KG1 (cell line): ENCODE results near the gene PRR23B.
"Not testable (repeated sequence)": the region's sequence is repeated elsewhere in the genome, so short reads cannot be mapped to it uniquely, and the experiment has no call there.

Source experiments
- DNase-seq: peaks from one replicate; lab custom pipeline; 2025; lab: John Stamatoyannopoulos, UW

The PRR23B gene

DNA sequence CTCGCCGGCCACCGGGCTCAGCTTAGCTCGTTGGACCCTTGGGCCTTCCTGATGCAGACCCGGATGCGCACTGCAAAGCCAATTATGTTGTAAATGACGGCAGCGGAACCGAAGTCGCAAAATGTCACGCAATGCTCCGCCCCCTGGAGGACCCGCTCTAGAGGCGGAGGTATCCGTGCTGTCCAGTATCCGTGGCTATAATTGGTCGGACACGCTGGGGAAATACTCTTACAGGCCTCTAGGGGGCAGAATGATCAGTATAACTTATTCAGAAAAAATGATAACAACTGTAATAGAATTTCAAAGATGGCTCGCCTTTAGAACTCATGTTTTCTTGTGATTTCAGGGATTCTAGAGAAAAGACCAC is at the start of gene PRR23B:
TSS of gene PRR23B (minus strand) at position 59 of the 367 bp plus-strand sequence. CDS start 265 bp downstream, outside the sequence.
- DNase-seq = no peak

DNA sequence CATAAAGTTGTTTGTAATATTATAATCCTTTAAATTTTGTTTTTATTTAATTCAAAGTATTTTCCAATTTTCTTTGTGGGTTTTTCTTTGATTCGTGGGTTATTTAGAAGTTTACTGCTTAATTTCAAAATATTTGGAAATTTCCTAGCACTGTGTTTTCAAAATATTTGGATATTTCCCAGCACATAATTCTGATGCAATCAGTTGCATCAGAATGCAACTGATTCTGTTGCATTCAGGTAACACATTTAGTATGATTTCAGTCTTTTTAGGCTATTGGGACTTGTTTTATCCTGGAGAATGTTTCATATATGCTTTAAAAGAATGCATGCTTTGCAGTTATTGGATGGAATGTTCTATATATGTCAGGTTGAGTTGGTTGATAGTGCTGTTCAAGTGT is 42.2 kb upstream of the PRR23B start:
- no peak for DNase-seq

DNA sequence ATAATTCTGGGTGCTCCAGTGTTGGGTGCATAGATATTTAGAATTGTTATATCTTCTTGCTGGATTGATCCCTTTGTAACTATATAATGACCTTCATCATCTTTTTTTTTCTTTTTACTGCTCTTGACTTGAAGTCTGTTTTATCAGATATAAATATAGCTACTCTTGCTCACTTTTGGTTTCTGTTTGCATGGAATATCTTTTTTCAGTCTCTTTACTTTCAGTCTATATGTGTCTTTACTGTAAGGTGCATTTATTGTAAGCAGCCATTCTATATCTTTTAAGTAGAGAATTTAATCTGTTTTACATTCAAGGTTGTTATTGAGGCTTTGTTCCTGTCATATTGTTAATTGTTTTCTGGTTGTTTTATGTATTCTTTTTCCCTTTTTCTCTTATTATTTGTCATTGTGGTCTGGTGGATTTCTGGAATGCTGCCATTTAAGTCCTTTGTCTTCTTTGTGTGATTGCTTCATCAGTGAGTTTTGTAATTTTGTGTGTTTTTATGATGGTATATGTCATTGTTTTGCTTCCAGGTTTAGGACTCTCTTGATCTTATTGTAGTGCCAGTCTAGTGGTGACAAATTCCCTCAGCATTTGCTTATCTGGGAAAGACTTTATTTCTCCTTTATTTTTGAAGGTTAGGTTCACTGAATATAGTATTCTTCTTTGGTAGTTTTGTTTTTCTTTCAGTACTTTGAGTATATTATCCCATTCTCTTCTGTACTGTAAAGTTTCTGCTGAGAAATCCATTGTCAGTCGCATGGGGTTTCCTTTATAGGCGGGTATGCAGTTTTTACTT is 32.3 kb upstream of the PRR23B start:
- DNase-seq = no peak

DNA sequence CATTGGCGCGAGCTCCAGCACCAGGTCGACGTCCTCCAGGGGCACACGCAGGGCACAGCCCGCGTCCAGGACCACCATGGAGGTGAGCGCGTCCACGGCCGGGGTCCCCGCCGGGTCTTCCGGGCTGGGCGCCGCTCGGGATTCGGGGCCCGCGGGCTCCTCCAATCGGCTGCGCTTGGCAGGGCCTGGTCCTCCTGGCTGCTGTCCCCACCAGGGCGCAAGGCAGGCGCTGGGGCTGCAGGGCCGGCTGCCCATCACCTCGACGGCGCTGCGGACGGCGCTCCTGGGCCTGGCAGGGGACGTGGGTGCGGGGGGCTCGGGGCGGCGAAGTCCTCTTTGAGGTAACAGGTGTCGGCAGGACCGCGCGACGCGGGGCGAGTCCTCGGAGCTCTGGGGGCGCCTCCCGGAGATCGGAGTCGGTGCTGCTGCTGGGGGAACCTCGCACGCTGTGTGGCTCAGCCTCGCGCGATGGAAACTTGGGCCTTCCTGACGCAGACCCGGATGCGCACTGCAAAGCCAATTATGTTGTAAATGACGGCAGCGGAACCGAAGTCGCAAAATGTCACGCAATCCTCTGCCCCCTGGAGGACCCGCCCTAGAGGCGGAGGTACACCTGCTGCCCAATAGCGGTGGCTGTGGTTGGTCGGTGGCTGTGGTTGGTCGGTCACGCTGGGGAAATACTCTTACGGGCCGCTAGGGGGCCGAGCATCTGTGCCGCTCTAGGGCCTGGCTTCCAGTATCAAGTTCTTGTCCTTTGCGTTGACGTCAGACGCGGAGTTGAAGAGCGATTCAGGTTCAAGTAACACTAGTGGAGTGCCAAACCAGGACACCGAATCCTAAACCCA is 23.9 kb upstream of the PRR23B start, which contains the start of gene PRR23C:
TSS of gene PRR23C (minus strand) at position 527 of the 845 bp plus-strand sequence. CDS start at position 255, 272 bp downstream.
- no peak for DNase-seq

DNA sequence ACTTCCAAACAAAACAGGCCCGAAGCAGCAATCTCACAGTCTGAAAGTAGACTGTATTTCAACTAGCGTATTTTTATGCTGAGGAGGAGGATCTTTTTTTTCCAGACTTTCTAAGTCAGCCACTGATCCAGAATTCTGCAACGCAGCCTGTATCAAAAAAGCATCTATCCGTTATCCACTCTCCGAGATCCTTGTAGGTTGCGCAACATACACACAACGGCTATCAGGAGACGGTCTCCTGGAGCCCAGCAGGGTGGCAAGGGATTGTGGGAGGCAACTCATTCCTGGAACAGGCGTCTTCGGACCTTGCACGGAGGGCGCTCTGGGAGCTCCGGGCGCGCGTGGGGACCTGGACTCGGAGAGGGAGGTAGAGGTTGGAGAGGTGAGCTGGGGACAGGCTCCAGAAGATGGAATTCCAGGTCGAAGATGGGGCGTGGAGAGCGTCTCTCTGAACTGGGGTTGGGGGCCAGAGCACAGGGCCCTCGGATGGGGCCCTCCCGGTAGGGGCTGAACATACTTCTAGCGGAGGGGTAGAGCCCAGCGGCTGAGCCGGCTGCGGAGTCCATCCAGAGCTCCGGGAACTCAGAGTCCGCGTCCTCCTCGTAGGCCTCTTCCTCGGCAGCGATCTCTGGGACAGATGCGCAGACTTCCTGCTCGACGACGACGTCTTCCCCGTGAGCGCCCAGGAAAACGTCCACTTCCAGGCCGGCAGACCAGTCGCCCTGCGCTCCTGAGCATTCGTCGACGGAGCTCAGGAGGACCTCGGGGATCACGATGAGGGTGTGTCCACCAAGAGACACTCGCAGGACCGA is 23.0 kb upstream of the PRR23B start:
- no peak for DNase-seq

DNA sequence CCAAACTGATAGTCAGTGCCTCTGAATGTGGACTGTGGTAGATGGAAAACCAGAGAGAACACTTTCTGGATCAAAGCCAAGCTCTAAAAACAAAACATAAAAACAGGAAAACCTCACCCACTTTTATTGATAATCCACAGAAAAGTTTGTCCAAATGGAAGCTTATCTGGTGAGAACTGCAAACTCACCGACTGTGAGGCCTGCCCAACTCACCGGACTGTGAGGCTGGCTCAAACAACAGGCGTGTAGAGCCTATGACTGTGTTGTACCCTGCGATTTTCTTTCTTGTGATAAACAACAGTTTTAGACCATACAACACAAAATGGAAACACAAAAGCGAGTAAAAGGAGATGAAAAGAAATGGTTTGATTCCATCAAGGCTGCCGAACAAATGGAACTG is 16.8 kb upstream of the PRR23B start:
- DNase-seq = no peak

DNA sequence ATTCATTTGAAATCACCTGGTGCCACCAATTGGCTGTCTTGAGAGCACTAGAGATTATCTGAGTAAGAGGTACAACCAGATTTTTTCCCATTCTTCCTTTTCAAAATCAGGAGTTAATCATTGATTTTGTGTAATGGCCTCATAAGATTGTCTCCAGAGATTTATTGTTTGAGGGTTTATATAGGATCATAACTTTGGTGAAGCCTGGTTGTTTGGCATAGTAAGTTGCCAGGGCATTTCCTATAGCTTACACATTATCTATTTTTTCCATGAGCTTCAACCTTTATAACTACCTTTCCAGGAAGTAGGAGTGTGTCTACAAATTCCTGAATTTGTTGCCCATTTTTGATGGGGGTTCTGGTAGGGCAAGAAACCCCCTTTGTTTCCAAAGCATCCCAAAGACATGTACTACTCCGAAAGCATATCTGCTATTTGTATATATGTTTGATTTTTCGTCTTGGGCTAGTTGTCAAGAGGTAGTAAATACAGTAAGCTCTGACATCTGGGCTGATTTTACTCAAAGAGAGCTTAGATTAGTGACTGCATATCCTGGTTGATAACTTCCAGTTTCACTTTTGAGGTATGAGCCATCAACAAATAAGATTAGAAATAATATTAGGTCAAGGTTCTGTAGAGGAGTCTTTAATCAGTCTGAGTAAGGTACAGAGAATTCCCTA is 11.7 kb upstream of the PRR23B start:
- DNase-seq = no peak

DNA sequence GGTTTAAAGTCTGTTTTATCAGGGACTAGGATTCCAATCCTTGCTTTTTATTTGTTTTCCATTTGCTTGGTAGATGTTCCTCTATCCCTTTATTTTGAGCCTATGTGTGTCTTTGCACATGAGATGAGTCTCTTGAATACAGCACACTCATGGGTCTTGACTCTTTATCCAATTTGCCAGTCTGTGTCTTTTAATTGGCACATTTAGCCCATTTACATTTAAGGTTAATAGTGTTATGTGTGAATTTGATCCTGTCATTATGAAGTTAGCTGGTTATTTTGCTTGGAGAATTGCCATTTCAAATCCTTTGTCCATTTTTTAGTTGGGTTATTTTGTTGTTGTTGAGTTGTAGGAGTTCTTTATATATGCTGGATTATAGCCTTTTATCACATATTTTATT is 9.8 kb upstream of the PRR23B start:
- not testable (repeated sequence) for DNase-seq

DNA sequence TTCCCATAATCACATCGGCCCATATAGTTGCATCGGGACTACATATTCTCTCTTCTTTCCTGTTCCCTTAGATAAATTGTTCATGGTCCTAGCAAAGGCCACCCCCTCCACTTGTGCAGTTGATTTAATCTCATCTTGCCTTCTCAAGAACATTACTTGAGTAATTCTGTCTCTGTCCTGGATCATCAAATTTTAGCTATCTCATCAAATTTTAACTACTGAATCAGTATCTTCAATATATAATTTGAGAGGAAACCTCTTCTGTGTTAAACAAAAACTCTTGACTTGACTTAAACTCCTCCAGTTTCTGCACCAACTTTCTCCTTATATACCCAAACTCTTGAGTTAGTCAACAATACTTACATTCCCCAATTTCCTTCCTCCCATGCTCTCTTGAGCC is 4.2 kb upstream of the PRR23B start:
- no peak for DNase-seq

DNA sequence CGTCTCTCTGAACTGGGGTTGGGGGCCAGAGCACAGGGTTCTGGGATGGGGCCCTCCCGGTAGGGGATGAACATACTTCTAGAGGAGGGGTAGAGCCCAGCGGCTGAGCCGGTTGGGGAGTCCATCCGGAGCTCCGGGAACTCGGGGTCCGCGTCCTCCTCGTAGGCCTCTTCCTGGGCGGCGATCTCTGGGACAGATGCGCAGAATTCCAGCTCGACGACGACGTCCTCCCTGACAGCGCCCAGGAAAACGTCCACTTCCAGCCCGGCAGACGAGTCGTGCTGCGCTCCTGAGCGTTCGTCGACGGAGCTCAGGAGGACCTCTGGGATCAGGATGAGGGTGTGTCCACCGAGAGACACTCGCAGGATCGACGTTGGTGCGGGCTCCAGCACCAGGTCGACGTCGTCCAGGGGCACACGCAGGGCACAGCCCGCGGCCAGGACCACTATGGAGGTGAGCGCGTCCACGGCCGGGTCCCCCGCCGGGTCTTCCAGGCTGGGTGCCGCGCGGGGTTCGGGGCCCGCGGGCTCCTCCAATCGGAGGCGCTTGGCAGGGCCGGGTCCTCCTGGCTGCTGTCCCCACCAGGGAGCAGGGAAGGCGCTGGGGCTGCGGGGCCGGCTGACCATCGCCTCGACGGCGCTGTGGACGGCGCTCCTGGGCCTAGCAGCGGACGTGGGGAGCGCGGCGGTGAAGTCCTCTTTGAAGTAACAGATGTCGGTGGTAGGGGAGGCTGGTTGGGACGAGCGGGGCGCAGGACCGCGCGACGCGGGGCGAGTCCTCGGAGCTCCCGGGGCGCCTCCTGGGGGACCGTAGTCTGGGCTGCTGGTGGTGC is 474 bp downstream of the PRR23B start:
- no peak for DNase-seq

DNA sequence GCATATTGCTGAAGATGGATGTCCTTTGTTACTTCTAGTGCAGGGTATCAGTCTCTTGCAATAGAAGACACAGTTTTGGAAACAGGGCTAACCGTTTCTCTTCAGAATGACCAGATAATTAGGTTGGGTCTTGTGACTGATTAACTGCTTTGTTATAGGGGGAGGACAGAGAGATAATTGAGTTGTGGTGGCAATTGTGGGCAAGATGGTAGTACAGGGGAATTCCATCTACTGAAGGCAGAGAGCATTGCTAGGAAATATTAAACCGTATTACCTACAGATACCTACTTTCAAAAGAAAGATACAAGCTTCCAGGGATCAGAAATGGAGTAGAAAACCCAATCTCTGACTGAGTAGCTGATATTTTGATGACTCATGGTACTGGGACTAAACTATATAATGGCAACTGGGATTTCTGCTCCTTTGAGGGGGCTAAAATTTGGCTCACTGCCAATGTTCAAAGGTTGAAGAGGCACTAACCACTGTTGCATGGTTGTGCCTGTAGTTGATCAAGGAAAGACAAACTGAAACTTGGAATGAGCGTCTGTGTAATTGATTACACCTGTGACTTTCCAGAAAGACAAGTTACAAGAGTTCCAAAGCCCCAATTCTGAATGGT is 4.2 kb downstream of the PRR23B start:
- DNase-seq = no peak

DNA sequence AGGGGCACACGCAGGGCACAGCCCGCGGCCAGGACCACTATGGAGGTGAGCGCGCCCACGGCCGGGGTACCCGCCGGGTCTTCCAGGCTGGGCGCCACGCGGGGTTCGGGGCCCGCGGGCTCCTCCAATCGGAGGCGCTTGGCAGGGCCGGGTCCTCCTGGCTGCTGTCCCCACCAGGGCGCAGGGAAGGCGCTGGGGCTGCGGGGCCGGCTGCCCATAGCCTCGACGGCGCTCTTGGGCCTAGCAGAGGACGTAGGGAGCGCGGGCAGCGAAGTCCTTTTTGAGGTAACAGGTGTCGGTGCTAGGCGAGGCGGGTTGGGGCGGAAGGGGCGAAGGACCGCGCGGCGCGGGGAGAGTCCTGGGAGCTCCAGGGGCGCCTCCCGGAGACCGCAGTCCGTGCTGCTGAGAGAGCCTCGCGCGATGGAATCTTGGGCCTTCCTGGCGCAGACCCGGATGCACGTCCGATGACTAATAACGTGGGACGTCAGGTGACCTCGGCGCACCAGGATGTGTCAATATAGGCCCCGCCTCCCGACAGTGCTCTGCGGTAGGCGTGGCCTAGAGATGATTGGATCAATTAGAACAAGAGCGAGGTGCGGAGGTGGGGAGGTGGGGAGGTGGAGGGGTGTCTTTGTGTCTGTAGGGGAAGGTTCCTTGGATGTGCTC is 14.5 kb downstream of the PRR23B start, which contains the start of gene PRR23A:
TSS of gene PRR23A (minus strand) at position 218 of the 666 bp plus-strand sequence. CDS start at position 218, 0 bp downstream.
- no peak for DNase-seq

DNA sequence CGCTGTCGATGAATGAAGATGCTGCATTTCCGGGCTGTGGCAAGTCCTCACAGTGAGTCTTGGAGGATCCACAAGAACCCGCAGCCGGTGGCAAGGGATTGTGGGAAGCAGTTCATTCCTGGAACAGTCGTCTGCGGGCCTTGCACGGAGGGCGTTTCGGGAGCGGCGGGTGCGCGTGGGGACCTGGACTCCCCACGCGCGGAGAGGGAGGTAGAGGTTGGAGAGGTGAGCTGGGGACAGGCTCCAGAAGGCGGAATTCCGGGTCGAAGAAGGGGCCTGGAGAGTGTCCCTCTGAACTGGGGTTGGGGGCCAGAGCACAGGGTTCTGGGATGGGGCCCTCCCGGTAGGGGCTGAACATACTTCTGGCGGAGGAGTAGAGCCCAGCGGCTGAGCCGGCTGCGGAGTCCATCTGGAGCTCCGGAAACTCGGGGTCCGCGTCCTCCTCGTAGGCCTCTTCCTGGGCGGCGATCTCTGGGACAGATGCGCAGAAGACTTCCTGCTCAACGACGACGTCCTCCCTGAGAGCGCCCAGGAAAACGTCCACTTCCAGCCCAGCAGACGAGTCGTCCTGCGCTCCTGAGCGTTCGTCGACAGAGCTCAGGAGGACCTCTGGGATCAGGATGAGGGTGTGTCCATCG is 15.3 kb downstream of the PRR23B start:
- no peak for DNase-seq

DNA sequence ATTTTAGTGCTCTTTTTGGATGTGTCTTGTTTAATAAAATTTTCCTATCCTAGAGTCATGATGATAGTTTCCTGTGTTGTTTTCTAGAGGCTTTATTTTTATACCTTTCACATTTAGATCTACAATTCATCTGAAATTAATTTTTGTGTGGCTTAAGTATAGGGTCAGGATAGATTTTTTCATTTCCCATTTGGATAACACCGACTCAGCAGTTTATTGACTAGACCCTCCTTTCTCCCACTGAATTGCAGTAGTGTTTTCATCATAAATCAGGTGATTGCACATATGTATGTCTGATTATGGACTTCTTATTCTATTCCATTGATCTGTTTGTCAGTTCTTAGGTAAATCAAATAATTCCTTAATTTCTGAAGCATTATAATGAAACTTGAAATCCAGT is 25.0 kb downstream of the PRR23B start:
- DNase-seq = no peak

DNA sequence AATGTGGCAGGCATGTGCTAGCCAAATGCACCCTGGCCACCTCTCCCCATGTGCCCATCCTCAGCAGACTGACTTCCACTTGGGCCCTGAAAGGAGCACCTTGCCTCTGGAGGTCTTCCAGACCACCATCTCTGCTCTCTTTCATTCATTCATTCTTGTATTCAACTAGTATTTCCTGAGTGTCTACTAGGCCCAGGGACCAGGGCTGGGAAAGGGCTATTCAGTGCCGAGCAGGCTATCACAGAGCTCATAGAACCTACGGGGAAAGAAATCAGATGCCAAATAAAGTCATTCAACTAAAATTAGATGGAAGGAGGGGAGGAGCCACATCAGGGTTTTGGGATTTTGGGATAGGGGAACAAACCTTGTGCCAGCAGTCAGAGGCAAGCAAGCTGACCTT is 33.5 kb downstream of the PRR23B start:
- no peak for DNase-seq

DNA sequence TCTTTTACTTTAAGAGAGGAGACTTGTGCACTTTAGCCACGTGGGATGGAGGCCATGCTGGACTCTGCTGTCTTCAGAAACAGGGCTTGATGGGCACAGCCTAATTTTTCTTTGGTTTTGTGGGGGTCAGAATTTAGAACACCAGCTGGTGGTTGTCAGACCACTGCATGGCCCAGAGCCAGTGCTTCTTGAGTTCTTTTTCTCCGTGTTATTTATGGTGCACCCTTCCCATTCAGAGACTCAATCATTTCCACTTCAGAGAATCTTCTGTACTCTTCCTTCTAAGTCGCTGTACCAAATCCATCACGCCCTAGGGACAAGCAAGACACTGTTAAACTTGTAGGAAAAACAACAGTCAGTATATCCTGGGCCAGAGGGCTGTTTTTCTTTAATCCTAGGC is 34.8 kb downstream of the PRR23B start:
- DNase-seq = no peak

DNA sequence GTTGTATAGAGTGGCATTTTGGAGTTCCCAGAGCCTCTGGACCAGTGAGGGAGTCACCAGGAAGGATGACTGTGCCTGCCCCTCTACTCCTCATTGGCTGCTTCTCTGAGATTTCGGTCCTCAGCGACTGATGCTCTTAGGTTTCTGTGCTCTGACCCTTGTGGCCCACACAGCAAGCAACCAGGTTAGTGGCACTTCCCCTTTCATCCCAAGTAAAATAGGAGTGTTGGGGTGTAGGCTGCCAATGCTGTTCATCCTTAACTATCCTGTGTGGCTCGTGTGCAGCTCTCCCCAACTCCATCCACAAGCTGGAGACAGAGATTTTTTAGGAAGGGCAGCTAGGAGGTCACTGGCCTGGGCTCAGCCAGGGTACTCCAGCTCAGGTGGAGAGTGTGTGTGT is 35.9 kb downstream of the PRR23B start:
- no peak for DNase-seq

DNA sequence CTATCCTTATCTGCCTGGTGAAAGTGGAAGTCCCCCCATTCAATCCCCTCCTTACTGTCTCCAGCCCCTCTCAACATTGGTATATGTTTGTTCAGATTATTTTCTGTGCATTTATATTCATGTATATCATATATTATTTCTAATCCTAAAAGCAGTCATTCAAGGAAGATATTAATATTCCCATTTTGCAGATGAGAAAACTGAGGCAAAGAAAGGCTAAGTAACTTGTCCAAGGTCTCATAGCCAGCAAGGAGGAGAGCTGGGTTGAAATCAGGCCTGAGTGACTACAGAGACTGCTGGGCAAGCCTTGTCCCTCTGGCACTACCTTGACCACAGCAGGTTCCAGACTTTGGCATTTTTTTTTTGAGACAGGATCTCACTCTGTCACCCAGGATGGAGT is 44.7 kb downstream of the PRR23B start:
- no peak for DNase-seq

DNA sequence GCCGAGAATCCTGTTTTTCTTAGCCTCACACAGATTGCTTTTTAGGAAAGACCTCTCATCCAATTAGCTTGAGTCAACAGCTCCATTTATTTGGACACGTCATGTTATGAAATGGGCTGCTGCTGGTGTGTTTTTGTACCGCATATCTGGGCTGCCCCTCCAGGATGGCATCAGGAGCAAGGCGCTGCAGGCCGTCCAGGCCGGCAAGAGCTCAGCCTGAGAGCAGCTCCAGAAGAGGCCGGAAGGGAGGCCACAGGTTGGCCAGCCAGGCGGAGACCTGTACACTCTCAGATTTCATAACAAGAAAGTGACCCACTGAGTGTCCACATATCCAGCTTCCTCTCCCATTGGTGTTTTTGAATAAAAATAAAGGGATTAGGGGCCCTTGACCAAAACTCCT is 45.4 kb downstream of the PRR23B start:
- no peak for DNase-seq
